NT2/D1 (cell line): Measurements from ENCODE around the gene IQCK.

Experiments
- DNase-seq: peaks from one replicate; pipeline ENCODE4 v3.0.0-alpha.2; 2011; ENCODE audit warnings: low read depth, low spot score
- H3K27me3 ChIP-seq: 2 replicates; pipeline ENCODE4 v1.6.0; 2011; ENCODE audit warnings: mild to moderate bottlenecking; ENCODE audit not compliant: insufficient read length, insufficient read depth
- H3K36me3 ChIP-seq: 2 replicates; pipeline ENCODE4 v1.6.1; 2011; ENCODE audit warnings: mild to moderate bottlenecking, low read length, mixed read lengths; ENCODE audit not compliant: insufficient read depth, insufficient read length
- H3K4me1 ChIP-seq: 2 replicates; pipeline ENCODE4 v1.5.1; 2011; ENCODE audit not compliant: insufficient read depth, insufficient read length
- H3K4me3 ChIP-seq: 2 replicates; pipeline ENCODE4 v1.5.1; 2011; ENCODE audit warnings: low read depth; ENCODE audit not compliant: insufficient read length
- H3K9ac ChIP-seq: 2 replicates; pipeline ENCODE4 v1.6.0; 2011; ENCODE audit warnings: low read depth; ENCODE audit not compliant: insufficient read length
- H3K9me3 ChIP-seq: 2 replicates; pipeline ENCODE4 v1.5.1; 2011; ENCODE audit warnings: mild to moderate bottlenecking, low read length; ENCODE audit not compliant: insufficient read depth
- SUZ12 ChIP-seq: IDR thresholded peaks from 2 replicates; pipeline ENCODE4 v1.6.1; 2011; ENCODE audit not compliant: insufficient read length, insufficient read depth; ENCODE audit errors: extremely low read depth
- YY1 ChIP-seq: IDR thresholded peaks from 2 replicates; pipeline ENCODE4 v1.6.1; 2011; ENCODE audit not compliant: insufficient read length, insufficient read depth
- ZNF274 ChIP-seq: IDR thresholded peaks from 2 replicates; pipeline ENCODE4 v1.6.1; 2011; ENCODE audit warnings: mild to moderate bottlenecking, low read depth, low read length

The IQCK gene

GRCh38 chr16:19843371-19843770, 125.3 kb downstream of the IQCK start:
- H3K36me3 ChIP-seq: no peaks in the 10 kb centered on the region
- no peak overlapping the region for H3K9ac ChIP-seq
- DNase-seq: no peak
- H3K9me3 ChIP-seq: no peaks in the 10 kb centered on the region
- H3K4me1 ChIP-seq: no peaks in the 10 kb centered on the region
- TF ChIP-seq ZNF274: no peak
- no peak for TF ChIP-seq SUZ12
- TF ChIP-seq YY1: no peak
- H3K4me3 ChIP-seq: no peak overlapping the region
- no peaks in the 10 kb centered on the region for H3K27me3 ChIP-seq

DNA sequence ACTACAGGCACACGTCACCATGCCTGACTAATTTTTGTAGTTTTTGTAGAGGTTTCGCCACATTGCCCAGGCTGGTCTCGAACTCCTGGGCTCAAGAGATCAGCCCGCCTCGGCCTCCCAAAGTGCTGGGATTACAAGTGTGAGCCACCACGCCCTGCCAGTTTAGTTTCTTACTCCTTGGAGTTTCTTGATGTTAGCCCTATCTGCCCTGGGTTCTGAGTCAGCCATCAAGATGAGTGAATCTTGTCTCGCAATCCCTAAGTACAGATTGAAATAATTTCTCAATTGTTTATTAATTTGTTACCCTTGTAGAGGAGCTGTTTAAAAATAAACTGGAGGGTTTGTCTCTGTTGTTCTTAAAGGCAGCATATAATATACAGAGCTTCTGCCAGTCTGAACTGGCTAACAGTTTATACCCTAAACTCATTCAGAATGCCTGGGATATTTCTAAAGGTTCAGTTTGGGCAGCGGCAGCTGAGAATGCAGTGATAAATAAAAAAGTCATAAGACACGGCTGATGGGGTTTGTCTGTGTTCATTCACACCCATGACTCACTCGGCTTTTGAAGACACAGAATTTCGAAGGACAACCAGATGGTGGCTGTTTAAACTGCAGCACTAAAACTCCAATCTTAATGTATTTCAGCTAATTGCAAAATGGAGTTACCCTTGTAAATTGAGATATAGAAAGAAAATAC, 127.0 kb downstream of the IQCK start:
- Histone ChIP-seq H3K9me3 (no peaks in the 10 kb centered on the region), H3K4me3 (no peak overlapping the region), H3K36me3 (no peaks in the 10 kb centered on the region), H3K27me3 (no peaks in the 10 kb centered on the region), H3K9ac (no peak overlapping the region), H3K4me1 (no peaks in the 10 kb centered on the region)
- no peak for TF ChIP-seq SUZ12
- TF ChIP-seq ZNF274: no peak
- no peak for TF ChIP-seq YY1
- DNase-seq: no peak

GRCh38 chr16:19846436-19846835, 128.4 kb downstream of the IQCK start:
- DNase-seq: no peak
- Histone ChIP-seq H3K4me3 (no peak overlapping the region), H3K9me3 (no peaks in the 10 kb centered on the region), H3K36me3 (no peaks in the 10 kb centered on the region), H3K4me1 (peaks cover 4% of the 10 kb centered on the region), H3K9ac (no peak overlapping the region), H3K27me3 (no peaks in the 10 kb centered on the region)
- TF ChIP-seq SUZ12 (no peak), ZNF274 (no peak), YY1 (no peak)

- no peak for DNase-seq
- Histone ChIP-seq H3K27me3 (peaks cover 4% of the 10 kb centered on the region), H3K4me3 (no peak overlapping the region), H3K9ac (no peak overlapping the region), H3K4me1 (peaks cover 11% of the 10 kb centered on the region), H3K9me3 (no peaks in the 10 kb centered on the region), H3K36me3 (no peaks in the 10 kb centered on the region)
- TF ChIP-seq YY1: no peak
- TF ChIP-seq SUZ12: no peak
- TF ChIP-seq ZNF274: no peak
Observed at GRCh38 chr16:19848756-19849155, 130.7 kb downstream of the IQCK start.

DNA sequence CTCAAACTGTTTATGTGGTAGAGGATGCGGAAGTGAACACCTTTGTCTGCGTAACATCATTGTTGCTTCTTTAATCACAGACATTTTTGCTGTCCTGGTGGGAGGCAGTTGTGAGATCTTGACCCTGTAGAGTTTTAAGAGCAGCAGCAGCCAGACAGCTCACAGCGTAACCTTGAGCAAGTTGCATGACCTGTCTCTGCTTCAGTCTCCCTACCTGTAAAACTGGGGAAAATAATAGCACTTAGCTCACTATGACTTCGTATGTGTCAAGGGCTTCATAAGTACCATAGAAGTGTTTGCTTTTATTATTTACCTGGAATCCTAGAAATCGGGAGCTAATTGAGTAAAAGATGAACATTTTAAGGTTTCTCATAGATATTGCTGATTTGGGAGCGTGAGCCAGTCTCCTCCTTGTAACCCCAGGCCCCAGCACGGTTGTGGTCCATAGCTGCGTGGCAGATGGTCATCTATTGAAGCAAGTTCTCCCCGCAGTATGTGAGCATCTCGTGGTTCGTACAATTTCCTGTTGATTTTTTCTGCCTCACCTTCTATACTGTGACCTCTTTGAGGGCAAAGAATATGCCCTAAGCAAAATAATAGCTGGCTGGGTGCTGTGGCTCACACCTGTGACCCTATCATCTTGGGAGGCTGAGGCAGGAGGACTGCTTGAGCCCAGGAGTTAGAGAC, 132.2 kb downstream of the IQCK start:
- no peaks in the 10 kb centered on the region for H3K9me3 ChIP-seq
- TF ChIP-seq YY1 (no peak), ZNF274 (no peak), SUZ12 (no peak)
- H3K9ac ChIP-seq: no peak overlapping the region
- peaks cover 20% of the 10 kb centered on the region for H3K4me1 ChIP-seq
- no peak overlapping the region for H3K4me3 ChIP-seq
- no peaks in the 10 kb centered on the region for H3K36me3 ChIP-seq
- H3K27me3 ChIP-seq: peaks cover 4% of the 10 kb centered on the region
- no peak for DNase-seq

DNA sequence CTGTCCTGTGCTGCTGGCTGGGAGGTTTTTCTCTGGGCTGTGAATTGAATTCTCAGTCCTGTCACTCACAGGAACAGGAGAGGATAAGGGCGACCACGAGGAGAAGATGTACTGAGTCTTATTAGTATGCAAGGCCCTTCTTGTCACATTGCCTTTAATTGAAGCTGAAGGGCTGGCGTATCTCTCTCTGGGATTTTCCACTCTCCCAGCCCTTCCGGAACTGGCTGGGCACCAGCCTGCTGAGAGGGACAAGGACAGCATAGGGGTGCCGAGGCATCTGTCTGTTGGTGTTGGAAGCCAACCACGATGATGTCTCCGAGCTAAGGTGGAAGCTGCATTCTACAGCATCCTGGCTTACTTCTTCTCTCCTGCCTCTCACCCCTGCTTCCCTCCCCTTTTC, 133.4 kb downstream of the IQCK start:
- TF ChIP-seq ZNF274 (no peak), SUZ12 (no peak), YY1 (no peak)
- H3K9ac ChIP-seq: no peak overlapping the region
- no peaks in the 10 kb centered on the region for H3K9me3 ChIP-seq
- peaks cover 4% of the 10 kb centered on the region for H3K27me3 ChIP-seq
- H3K36me3 ChIP-seq: peaks cover 7% of the 10 kb centered on the region
- DNase-seq: no peak
- peaks cover 24% of the 10 kb centered on the region for H3K4me1 ChIP-seq
- H3K4me3 ChIP-seq: no peak overlapping the region

DNA sequence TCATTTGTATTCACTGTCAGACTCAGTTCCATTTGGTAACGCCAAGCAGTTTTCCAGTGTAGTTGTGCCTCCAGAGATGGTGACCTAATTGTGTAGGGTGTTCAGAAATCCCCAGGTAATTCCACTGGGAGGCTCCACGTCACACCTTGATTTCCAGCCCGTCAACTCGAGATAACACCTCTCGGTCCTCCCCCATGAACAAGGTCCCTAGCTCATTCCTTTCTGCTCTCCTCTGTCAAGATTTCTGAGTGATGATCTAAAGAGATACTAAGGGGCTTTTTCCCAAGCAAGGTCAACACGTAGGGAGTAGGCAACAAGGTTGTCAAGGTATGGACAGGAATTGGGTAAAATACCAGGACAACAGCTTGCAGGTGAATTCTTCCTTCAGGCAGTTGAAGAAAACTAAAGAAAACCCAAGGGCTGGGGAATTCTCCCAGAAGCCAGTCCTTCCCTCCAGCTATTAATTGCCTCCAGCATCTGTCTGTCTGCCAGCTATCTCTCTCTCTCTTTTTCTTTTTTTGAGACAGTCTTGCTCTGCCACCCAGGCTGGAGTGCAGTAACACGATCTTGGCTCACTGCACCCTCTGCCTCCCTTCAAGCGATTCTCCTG, 135.2 kb downstream of the IQCK start:
- DNase-seq: no peak
- peaks cover 24% of the 10 kb centered on the region for H3K4me1 ChIP-seq

More for the DNA sequence above, 135.2 kb downstream of the IQCK start:
- TF ChIP-seq YY1 (no peak), ZNF274 (no peak), SUZ12 (no peak)
- H3K9ac ChIP-seq: no peak overlapping the region
- H3K4me3 ChIP-seq: no peak overlapping the region
- H3K36me3 ChIP-seq: peaks cover 16% of the 10 kb centered on the region
- no peaks in the 10 kb centered on the region for H3K9me3 ChIP-seq
- peaks cover 4% of the 10 kb centered on the region for H3K27me3 ChIP-seq
